ENCODE data around the gene NRXN2. TPM values are rescaled to one million over a fixed set of nuclear protein-coding genes. Genes with fewer than 3 reads are reported as not detected.
A peak's percentile ranks its signal among the peaks of the same experiment; 100 is the strongest.

NRXN2 gene
- total RNA-seq, 2 donors from 2014 or later, result 0.74 to 1.3 TPM

DNA sequence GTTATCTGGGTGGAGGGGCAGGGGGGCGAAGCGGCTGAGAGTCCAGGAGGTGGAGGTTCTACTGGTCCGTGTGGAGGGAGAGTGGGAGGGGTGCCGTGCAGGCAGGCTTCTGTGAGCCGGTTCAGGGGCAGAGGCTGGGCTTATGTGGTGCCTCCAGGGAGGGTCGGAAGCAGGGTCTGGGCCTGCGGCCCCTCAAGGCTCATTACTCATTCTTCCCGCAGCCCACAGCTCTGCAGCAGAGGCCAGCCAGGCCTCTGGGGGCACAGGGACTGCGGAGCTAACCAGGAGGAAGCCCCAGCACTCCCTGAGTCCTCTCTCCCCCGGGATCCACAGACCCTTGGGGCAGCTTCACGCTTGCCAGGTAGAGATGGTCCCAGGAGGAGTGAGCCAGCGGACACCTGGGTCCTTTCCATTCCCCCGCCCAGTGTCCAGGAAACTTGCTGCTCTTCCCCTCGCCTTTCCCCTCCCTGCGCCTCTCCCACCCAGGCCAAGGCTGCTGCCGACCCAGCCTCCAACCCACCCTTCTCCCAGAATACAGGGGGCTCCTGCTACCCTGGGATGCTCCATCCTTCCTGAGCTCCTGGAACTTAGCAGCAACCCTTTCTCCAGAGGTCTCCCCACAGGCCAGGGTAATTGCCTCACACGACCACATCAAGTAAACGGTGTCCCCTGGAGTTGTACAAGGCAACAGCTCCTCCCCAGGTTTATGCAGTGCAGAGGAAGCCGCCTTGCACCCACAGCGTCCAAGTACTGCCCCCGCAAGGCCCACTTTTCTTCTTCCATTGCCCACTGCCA is 6.3 kb downstream of the NRXN2 start:
- H3K27ac Mint-ChIP-seq, result no peak overlapping the region
- ATAC-seq (no peak), DNase-seq (ENCODE audit: low spot score) (no peak)
- H3K9me3 Mint-ChIP-seq, result no peaks in the 10 kb centered on the region
- H3K4me1 Mint-ChIP-seq (ENCODE audit: low read depth in 2 of 2), result peaks cover 7 to 8% of the 10 kb centered on the region in 2 donors
- H3K4me3 Mint-ChIP-seq, result no peak overlapping the region
- H3K36me3 Mint-ChIP-seq, result no peaks in the 10 kb centered on the region
- H3K27me3 Mint-ChIP-seq, result peaks cover 34 to 43% of the 10 kb centered on the region in 2 donors

DNA sequence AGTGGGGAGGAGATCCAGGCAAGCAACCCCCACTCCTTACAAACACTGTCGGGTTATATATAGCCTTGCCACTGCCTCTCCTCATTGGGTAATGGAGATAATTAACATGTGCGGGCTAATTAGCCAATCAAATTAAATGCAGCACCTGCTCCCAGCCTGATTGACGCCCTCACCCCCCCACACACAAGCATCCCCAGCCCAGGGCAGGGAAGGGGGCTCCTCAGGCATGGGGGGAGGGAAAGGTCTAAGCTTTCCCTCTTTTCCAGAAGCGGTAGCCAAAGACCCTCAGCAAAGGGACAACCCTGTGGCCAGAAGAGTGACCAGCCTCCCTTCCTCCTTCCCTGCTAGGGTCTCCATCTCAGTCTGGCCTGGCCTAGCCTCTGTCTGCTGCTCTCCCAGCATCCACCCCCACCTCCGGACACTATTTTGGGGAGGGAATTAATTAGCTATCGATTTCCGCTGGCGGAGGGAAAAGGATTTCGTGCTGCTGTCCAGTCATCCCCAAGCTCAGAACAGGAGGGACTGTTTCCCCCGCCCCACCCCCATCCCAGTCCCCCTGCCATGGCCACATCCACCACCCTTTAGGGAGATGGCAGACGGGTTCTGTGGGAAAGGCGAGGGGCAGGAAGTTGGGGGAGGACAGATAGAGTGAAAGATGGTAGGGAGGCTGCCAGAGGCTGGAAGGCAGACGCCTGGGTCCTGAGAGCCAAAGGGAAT is 7.1 kb downstream of the NRXN2 start:
- ATAC-seq (no peak), DNase-seq (ENCODE audit: low spot score) (no peak)
- H3K4me1 Mint-ChIP-seq (ENCODE audit: low read depth in 2 of 2), result peaks cover 9 to 12% of the 10 kb centered on the region in 2 donors
- peaks cover 42 to 48% of the 10 kb centered on the region in 2 donors for H3K27me3 Mint-ChIP-seq
- no peaks in the 10 kb centered on the region for H3K9me3 Mint-ChIP-seq
- no peak overlapping the region for H3K4me3 Mint-ChIP-seq
- H3K27ac Mint-ChIP-seq, result no peak overlapping the region
- H3K36me3 Mint-ChIP-seq, result no peaks in the 10 kb centered on the region

DNA sequence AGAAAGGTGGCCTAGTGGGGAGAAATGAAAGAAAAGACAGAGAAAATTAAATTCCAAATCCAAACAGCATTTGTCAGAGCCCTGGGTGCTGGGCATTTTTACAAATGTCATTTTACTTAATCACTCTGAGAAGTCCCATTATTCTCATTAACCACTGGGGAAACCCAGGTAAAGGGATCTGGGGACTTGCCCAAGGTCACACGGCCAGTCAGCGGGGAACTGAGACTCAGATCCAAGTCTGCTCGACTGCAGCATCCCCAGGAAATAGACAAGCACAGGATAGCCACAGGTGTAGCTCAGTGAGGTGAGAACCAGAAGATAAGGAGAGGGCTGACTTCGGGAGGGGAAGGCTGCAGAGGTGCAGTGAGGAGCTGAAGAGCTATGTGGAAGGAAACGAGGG is 7.9 kb downstream of the NRXN2 start:
- DNase-seq (ENCODE audit: low spot score) (no peak), ATAC-seq (no peak)
- peaks cover 12 to 16% of the 10 kb centered on the region in 2 donors for H3K4me1 Mint-ChIP-seq (ENCODE audit: low read depth in 2 of 2)
- H3K36me3 Mint-ChIP-seq, result no peaks in the 10 kb centered on the region
- peak overlapping the region; percentile 18 for H3K4me3 Mint-ChIP-seq
- H3K27ac Mint-ChIP-seq, result no peak overlapping the region
- peaks cover 49 to 50% of the 10 kb centered on the region in 2 donors for H3K27me3 Mint-ChIP-seq
- no peaks in the 10 kb centered on the region for H3K9me3 Mint-ChIP-seq

DNA sequence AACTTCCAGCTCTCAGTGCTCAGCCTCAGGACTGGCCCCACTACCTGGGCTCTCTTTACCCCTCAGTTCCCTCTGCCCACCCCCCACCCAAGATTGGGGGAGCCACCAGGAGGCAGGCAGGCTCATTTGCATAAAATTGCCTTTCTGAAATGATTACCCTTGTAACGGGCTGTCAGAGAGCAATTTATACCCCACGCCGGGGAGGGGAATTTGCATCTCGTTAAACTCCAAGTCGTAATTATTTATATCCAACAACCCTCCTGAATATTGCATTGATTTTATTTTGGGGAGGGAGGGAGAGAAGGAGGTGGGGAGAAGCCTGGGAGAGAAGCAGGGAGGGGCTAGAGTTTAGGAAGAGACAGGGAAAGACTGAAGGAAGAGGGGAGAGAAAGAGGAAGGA is 8.3 kb downstream of the NRXN2 start:
- Mint-ChIP-seq H3K27ac (no peak overlapping the region), H3K36me3 (no peaks in the 10 kb centered on the region), H3K27me3 (peaks cover 51 to 54% of the 10 kb centered on the region in 2 donors), H3K4me1 (ENCODE audit: low read depth in 2 of 2) (peaks cover 15 to 17% of the 10 kb centered on the region in 2 donors), H3K4me3 (peak overlapping the region; percentile 18), H3K9me3 (no peaks in the 10 kb centered on the region)
- no peak for DNase-seq (ENCODE audit: low spot score)
- no peak for ATAC-seq

DNA sequence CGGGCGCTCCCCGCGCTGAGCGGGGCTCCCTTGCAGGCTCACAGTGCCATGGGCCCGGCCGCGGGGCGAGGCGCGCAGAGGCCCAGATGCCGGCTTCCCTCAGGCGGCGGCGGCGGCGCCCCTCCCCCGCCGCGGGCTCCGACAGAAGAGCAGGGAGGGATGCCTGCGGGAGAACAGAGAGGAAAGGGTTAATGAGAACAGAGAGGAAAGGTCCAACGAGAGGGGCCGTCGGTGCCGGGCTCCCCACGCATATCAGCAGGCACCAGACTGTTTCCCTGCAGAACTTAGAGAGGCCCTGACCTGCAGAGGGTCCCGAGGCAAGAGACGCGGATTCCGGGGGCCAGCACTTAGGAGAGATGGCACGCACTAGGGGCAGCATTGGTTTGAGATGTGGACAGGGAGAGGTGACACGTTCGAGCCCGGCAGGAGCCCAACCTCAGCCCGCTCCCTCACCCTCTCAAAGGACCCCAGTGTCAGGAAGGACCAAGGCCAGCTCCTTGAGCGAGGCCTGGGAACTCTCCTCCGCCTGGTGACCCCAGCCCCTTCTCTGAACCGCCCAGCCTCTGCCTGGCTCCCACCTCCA is 9.1 kb downstream of the NRXN2 start:
- H3K27ac Mint-ChIP-seq, result no peak overlapping the region
- no peaks in the 10 kb centered on the region for H3K9me3 Mint-ChIP-seq
- no peak for ATAC-seq
- DNase-seq (ENCODE audit: low spot score), result no peak
- peaks cover 15 to 17% of the 10 kb centered on the region in 2 donors for H3K4me1 Mint-ChIP-seq (ENCODE audit: low read depth in 2 of 2)
- H3K36me3 Mint-ChIP-seq, result no peaks in the 10 kb centered on the region
- H3K4me3 Mint-ChIP-seq, result peak overlapping the region; percentile 7
- peaks cover 50 to 59% of the 10 kb centered on the region in 2 donors for H3K27me3 Mint-ChIP-seq

DNA sequence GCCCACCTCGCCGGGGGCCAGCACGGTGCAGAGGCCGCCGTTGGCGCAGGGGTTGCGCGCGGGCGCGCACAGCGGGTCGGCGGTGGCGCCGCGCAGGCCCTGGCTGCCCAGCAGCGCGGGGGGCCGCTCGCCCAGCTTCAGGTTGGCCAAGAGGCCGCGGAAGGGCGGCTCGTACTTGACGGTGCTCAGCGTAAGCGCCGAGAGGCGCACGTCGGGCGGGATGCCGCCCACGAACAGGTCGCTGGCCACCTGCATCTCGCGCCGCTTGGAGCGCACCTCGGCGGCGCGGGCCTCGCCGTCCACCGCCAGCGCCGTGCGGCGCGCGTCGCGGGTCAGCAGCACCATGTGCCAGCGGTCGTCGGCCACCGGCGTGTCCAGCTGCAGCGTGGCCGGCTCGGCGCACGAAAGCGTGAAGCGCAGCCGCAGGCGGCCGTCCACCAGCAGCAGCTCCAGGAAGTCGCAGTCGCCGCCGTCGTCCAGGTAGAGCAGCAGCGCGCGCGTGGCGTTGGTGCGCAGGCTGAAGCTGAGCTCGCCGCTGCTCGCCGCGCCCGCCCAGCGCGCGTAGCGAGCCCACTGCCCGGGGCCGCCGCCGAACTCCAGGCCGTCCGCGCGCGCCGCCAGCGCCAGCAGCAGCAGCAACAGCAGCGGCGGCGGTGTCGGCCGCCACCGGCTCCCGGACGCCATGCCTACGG is 9.8 kb downstream of the NRXN2 start:
- no peaks in the 10 kb centered on the region for H3K9me3 Mint-ChIP-seq

DNA sequence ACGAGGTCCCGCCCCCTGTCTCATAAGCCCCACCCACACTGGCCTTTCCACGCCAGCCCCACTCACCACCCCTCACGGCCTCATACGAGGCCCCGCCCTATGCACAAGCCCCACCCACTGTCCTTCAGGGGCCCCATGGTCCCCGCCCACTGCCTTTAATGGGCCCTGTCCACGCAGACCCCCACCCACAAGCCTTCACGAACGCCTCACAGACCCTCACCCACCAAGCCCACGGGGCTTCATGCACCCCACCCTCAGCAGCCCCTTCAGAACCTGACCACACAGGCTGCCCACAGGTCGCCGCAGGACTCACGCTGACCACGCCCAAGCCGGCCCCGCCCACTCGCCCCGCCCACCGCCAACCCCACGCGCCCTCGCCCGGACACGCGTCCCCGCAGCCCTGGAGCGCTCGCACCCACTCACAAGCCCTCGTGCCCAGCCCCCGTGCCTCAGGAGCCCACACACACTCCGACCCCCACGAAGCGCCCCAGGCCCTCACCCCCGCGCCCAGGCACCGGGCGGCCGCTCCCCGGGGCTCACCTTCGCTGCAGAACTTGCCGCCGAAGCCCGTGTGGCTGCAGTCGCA is 10.5 kb downstream of the NRXN2 start:
- DNase-seq (ENCODE audit: low spot score), result no peak
- Mint-ChIP-seq H3K4me3 (peak overlapping the region; percentile 42), H3K36me3 (no peaks in the 10 kb centered on the region), H3K27ac (peak overlapping the region in 1 of 2 donors; percentile 30), H3K4me1 (ENCODE audit: low read depth in 2 of 2) (peaks cover 15 to 17% of the 10 kb centered on the region in 2 donors), H3K9me3 (no peaks in the 10 kb centered on the region), H3K27me3 (peaks cover 54 to 64% of the 10 kb centered on the region in 2 donors)
- ATAC-seq, result peak in 1 of 2 donors; percentile 50

More for the DNA sequence above, 9.8 kb downstream of the NRXN2 start:
- Mint-ChIP-seq H3K4me3 (no peak overlapping the region), H3K4me1 (ENCODE audit: low read depth in 2 of 2) (peaks cover 15 to 17% of the 10 kb centered on the region in 2 donors), H3K36me3 (no peaks in the 10 kb centered on the region), H3K27ac (no peak overlapping the region), H3K27me3 (peaks cover 53 to 63% of the 10 kb centered on the region in 2 donors)
- peak in 1 of 2 donors; percentile 46 for ATAC-seq
- DNase-seq (ENCODE audit: low spot score), result no peak

DNA sequence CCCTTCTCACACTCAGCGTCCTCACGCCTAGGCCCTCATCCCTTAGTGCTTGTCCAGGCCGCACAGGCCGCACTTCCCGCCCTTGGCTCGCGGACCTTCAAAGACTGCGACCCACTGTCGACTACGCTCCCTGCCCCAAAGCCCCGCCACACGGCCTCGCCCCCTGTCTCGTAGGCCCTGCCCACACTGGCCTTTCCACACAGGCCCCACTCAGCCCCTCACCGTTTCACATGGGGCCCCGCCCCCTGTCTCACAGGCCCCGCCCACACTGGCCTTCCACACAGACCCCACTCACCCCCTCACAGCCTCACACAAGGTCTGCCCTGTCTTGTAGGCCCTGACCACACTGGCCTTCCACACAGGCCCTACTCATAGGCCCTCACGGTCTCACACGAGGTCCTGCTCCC is 11.0 kb downstream of the NRXN2 start:
- Mint-ChIP-seq H3K4me3 (peak overlapping the region; percentile 42), H3K27ac (peak overlapping the region in 1 of 2 donors; percentile 30), H3K27me3 (peaks cover 49 to 59% of the 10 kb centered on the region in 2 donors), H3K9me3 (no peaks in the 10 kb centered on the region), H3K4me1 (ENCODE audit: low read depth in 2 of 2) (peaks cover 15 to 17% of the 10 kb centered on the region in 2 donors), H3K36me3 (no peaks in the 10 kb centered on the region)
- ATAC-seq (peak in 1 of 2 donors; percentile 3), DNase-seq (ENCODE audit: low spot score) (no peak)

DNA sequence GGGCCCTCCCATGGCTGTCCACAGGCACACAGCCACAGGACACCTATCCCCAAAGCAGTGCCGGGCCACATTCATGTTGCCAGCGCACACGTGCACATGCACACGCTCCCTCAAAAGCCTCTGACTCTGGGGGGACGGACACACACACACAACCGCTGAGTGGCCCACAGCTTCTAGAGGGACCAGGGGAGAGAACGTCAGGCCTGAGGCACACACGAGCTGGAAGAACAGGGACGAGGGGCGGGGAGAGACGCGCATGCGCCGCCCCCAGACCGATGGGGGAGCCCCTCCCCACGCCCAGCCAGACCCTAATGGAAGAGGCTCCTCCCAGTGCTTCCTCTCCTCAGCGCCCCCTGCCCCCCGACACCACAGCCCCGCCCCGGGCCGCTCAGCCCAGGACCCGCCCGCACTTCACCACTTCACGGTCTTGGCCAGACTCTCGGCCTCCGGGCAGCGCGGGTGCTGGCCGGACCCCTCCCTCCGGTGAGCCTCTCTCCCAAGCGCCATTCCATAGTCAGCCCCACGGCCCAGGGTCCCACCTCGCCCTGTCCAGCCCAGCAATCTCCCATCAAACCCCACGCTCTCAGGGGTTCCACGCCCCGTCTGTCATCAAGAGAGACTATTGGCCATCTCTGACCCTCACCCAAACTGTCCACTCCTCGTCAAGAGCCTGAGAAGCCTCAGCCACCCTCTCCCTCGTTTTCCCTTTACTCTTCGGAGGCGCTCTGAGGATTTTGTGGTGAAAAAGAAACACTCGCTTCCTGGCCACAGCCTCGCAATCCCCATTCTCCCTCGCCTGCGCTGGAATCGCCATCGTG is 11.7 kb downstream of the NRXN2 start:
- H3K27me3 Mint-ChIP-seq, result peaks cover 50 to 65% of the 10 kb centered on the region in 2 donors
- ATAC-seq, result no peak
- H3K4me3 Mint-ChIP-seq, result no peak overlapping the region
- no peak overlapping the region for H3K27ac Mint-ChIP-seq
- H3K36me3 Mint-ChIP-seq, result no peaks in the 10 kb centered on the region
- no peaks in the 10 kb centered on the region for H3K9me3 Mint-ChIP-seq
- DNase-seq (ENCODE audit: low spot score), result no peak
- peaks cover 15 to 17% of the 10 kb centered on the region in 2 donors for H3K4me1 Mint-ChIP-seq (ENCODE audit: low read depth in 2 of 2)

DNA sequence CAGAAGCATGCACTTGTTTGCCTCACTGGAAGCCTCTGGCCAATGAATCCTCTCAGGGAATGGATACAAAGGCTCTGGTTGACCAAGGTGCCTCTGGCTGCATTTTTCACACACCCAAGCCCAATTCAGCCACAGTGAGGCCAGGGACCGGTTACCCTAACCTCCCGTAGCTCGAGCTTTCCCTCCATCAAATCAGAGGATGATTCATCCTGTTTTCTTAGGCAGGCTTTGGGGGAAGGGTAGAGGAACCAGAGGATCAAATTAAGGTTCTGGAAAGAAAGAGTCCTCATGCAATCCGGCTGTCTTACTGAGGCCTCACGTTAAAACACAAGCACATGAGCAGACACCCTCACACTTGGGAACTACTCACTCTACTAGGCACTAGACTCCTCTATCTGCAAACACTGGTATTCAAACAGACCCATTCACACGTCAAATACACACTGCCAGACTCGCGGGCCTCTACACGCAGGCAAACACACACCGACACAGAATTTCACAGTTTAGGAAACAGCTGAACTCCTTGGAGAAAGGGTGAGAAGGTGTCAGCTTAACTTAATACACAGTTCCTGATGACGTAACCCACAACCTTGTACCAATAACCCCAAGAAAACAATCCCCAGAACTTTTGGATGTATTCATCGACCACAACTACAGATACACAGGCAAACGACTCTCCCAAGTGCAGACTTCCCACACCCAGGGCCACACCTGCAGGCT is 12.4 kb downstream of the NRXN2 start:
- Mint-ChIP-seq H3K36me3 (no peaks in the 10 kb centered on the region), H3K9me3 (no peaks in the 10 kb centered on the region), H3K27ac (no peak overlapping the region), H3K4me1 (ENCODE audit: low read depth in 2 of 2) (peaks cover 15 to 17% of the 10 kb centered on the region in 2 donors), H3K27me3 (peaks cover 50 to 69% of the 10 kb centered on the region in 2 donors), H3K4me3 (no peak overlapping the region)
- ATAC-seq (no peak), DNase-seq (ENCODE audit: low spot score) (no peak)

DNA sequence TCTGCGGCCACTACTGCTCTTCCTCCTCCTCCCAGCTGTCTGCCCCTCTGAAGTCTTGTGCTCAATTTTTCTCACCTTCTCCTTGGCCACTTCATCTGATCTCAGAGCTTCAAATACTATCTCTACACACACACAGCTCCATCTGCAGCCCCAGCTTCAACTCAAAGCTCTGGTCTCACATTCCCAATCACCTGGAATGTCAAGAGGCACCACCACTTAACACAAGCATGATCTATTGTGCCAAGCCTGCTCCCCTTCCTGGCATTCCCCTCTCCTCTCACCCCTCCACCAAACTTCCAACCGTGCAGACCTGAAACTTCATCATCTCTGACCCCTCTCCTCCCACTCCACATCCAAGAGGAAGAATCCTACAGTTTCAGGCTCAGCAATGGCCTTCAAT is 17.5 kb downstream of the NRXN2 start:
- Mint-ChIP-seq H3K36me3 (no peaks in the 10 kb centered on the region), H3K4me1 (ENCODE audit: low read depth in 2 of 2) (peaks cover 5% of the 10 kb centered on the region in 2 donors), H3K27ac (no peak overlapping the region), H3K4me3 (no peak overlapping the region), H3K9me3 (no peaks in the 10 kb centered on the region), H3K27me3 (peaks cover 39 to 47% of the 10 kb centered on the region in 2 donors)
- DNase-seq (ENCODE audit: low spot score) (no peak), ATAC-seq (no peak)

DNA sequence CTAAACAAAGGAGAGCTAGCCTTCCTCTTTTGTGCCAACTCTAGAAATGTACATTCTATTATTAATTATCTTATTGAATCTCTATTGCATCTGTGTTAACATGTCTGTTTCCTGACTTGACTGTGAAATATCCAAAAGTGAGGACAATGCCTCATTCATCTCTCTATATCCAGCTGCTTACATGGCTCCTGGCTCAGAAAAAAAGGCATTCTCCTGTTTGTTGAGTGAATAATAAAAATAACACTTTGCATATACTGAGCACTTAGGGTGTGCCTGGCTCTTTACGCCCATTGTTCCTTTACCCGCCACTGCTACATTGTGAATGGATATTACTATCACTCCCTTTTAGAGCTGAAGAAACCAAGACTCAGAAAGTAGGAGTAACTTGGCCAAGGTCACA is 19.9 kb downstream of the NRXN2 start:
- no peak for DNase-seq (ENCODE audit: low spot score)
- no peak overlapping the region for H3K27ac Mint-ChIP-seq
- H3K27me3 Mint-ChIP-seq, result peaks cover 28 to 33% of the 10 kb centered on the region in 2 donors
- no peak overlapping the region for H3K4me3 Mint-ChIP-seq
- H3K36me3 Mint-ChIP-seq, result no peaks in the 10 kb centered on the region
- H3K4me1 Mint-ChIP-seq (ENCODE audit: low read depth in 2 of 2), result peaks cover 0 to 2% of the 10 kb centered on the region in 2 donors
- no peaks in the 10 kb centered on the region for H3K9me3 Mint-ChIP-seq
- ATAC-seq, result no peak
